HG03469 (cell line): ENCODE data around the gene RAPGEF5.

Experiments used
- ATAC-seq: cut with Tn5 transposase; IDR thresholded peaks from one replicate; pipeline ENCODE4 v1.9.1; 2021; ENCODE audit warnings: mild to moderate bottlenecking, moderate library complexity, moderate number of reproducible peaks; ENCODE audit not compliant: unreplicated experiment

The RAPGEF5 gene

GRCh38 chr7:22378199-22378980 lies 21.4 kb upstream of the RAPGEF5 start:
- no peak for ATAC-seq

- ATAC-seq = no peak
Observed at GRCh38 chr7:22377703-22378102, 20.7 kb upstream of the RAPGEF5 start.

- no peak for ATAC-seq
Observed at GRCh38 chr7:22375359-22376048, 18.6 kb upstream of the RAPGEF5 start.

- no peak for ATAC-seq
Observed at GRCh38 chr7:22373911-22374310, 17.0 kb upstream of the RAPGEF5 start.

GRCh38 chr7:22373388-22373787 lies 16.4 kb upstream of the RAPGEF5 start:
- no peak for ATAC-seq

GRCh38 chr7:22372863-22373262 lies 15.9 kb upstream of the RAPGEF5 start:
- no peak for ATAC-seq

GRCh38 chr7:22371878-22372277 lies 14.9 kb upstream of the RAPGEF5 start:
- no peak for ATAC-seq

GRCh38 chr7:22364900-22365299 lies 7.9 kb upstream of the RAPGEF5 start:
- no peak for ATAC-seq

GRCh38 chr7:22363756-22364422 lies 6.9 kb upstream of the RAPGEF5 start:
- ATAC-seq = no peak

- no peak for ATAC-seq
Observed at GRCh38 chr7:22361795-22362194, 4.8 kb upstream of the RAPGEF5 start.

- no peak for ATAC-seq
Observed at GRCh38 chr7:22361320-22361719, 4.4 kb upstream of the RAPGEF5 start.

GRCh38 chr7:22358820-22359697 lies 2.1 kb upstream of the RAPGEF5 start:
- ATAC-seq = no peak

- ATAC-seq = no peak
Observed at GRCh38 chr7:22357311-22358175, 589 bp upstream of the RAPGEF5 start.

- ATAC-seq = no peak
Observed at GRCh38 chr7:22356010-22356691, 803 bp downstream of the RAPGEF5 start.

- ATAC-seq = no peak
Observed at GRCh38 chr7:22355620-22356009, 1.3 kb downstream of the RAPGEF5 start.

GRCh38 chr7:22354462-22354861 lies 2.5 kb downstream of the RAPGEF5 start:
- ATAC-seq = no peak

- no peak for ATAC-seq
Observed at GRCh38 chr7:22352887-22353286, 4.1 kb downstream of the RAPGEF5 start.

- ATAC-seq = no peak
Observed at GRCh38 chr7:22351878-22352277, 5.1 kb downstream of the RAPGEF5 start.

- peak; percentile 62 for ATAC-seq
Observed at GRCh38 chr7:22351329-22351692, 5.6 kb downstream of the RAPGEF5 start.
